Heart right ventricle (tissue), 16 donors: ENCODE results near the gene ZHX3. TPM values are rescaled to one million over a fixed set of nuclear protein-coding genes. Genes with fewer than 3 reads are reported as not detected.
"Not testable (repeated sequence)": the region's sequence is repeated elsewhere in the genome, so short reads cannot be mapped to it uniquely, and the experiment has no call there.

Source experiments
- ATAC-seq, 8 donors: fragments of 200-7000 bp; cut with Tn5 transposase; one replicate each; pipeline ENCODE4 v1.9.1; 2020; ENCODE audit warnings: mild to moderate bottlenecking in 8 of 8, moderate library complexity in 8 of 8, moderate number of reproducible peaks in 1 of 8
- DNase-seq, 2 donors: peaks; one replicate each; pipeline ENCODE4 v3.0.0-alpha.2; 2020
- H3K27ac ChIP-seq, 10 donors: fragments of 200-600 bp; sonication (generic) in 2 of 10; one replicate each; pipeline versions ENCODE4 v1.5.0 to v1.8.0; 2020 to 2022; ENCODE audit warnings: mild to moderate bottlenecking in 3 of 10
- H3K27me3 ChIP-seq, 7 donors: fragments of 200-600 bp; one replicate each; pipeline ENCODE4 v1.8.0; 2021 to 2022; ENCODE audit warnings: mild to moderate bottlenecking in 2 of 7
- H3K36me3 ChIP-seq, 9 donors: fragments of 200-600 bp; sonication (generic) in 1 of 9; one replicate each; pipeline versions ENCODE4 v1.5.0 to v1.8.0; 2020 to 2022; ENCODE audit warnings: mild to moderate bottlenecking in 2 of 9
- H3K4me1 ChIP-seq, 9 donors: fragments of 200-600 bp; sonication (generic) in 1 of 9; one replicate each; pipeline versions ENCODE4 v1.5.0 to v1.8.0; 2020 to 2022; ENCODE audit warnings: mild to moderate bottlenecking in 4 of 9
- H3K4me3 ChIP-seq, 10 donors: fragments of 200-600 bp; sonication (generic) in 2 of 10; one replicate each; pipeline versions ENCODE4 v1.5.0 to v1.8.0; 2020 to 2022; ENCODE audit warnings: mild to moderate bottlenecking in 7 of 10, moderate library complexity in 2 of 10
- H3K9me3 ChIP-seq, 11 donors: fragments of 200-600 bp in 10 of 11; sonication (generic) in 2 of 11; one replicate each; pipeline versions ENCODE4 v1.5.0 to v1.8.0; 2013 to 2022; ENCODE audit warnings: mild to moderate bottlenecking in 2 of 11, control low read depth in 1 of 11, moderate library complexity in 1 of 11
- WGBS, 2 donors: extraction: QIAGEN DNeasy Blood & Tissue Kit; methylation state at CpG; one replicate each; pipeline ENCODE4 v1.1.7; 2013; ENCODE audit warnings: inconsistent platforms in 1 of 2; 5-methylcytosine and 5-hydroxymethylcytosine counted together
- intact Hi-C, 10 donors: fragments of 100-400 bp; cut with DNase I; formaldehyde crosslinking; loops; one replicate each; pipeline versions ENCODE4 v1.11.1 to v1.14.2; 2022
- polyA plus RNA-seq, 2 donors: library from polyadenylated mRNA; stranded (reverse); fragments of 200-250 nt; gene quantifications; one replicate each; pipeline ENCODE4 v1.2.3, GENCODE V29; 2013
- total RNA-seq, 10 donors: library from RNA; stranded (reverse); fragmentation: NEBNext Ultra II Directional in 3 of 10; extraction: Animal tissue kit (Norgen Biotek cat#: 25700) in 3 of 10; gene quantifications; one replicate each; pipeline versions ENCODE4 v1.2.1 to v1.2.4, GENCODE V29; 2021 to 2023
- TF ChIP-seq, protein P1 (sequence below), 9 donors: fragments of 200-600 bp; sonication (generic) in 2 of 9; IDR thresholded peaks; one replicate each; pipeline versions ENCODE4 v1.5.0 to v1.8.0; 2021 to 2022; ENCODE audit warnings: antibody characterized with exemption in 9 of 9, mild to moderate bottlenecking in 5 of 9, moderate library complexity in 1 of 9
- donor health status: Arrhythmogenic right ventricular cardiomyopathy.
- donor health status: ischemic (EF 13 %, LVEDD 7.1; RV severe dilation, severe dysfunction).
- donor health status: healthy with polysubstance abuse.
- donor health status: DM: no; HTN: yes; CAD: no.
- donor health status: DM: no; HTN: no; CAD: no.
- donor health status: ischemic (EF 25% LVEDD 6.9; RV normal size, moderate dysfunction).
- donor health status: ischemic (EF 25% LVEDD 5.7; RV mildly dilated, moderate dysfunction).
- donor health status: healthy.
- donor health status: DM: yes; HTN: yes; CAD: no.
- donor health status: Ischemic cardiomyopathy.
- donor health status: ischemic (EF 35%, LVEDD 5.7; RV mildly dilated, moderate dysfunction).
- donor health status: nonischemic (EF 11% LVEDD 7.7; RV severe dilation, severe dysfunction).
- donor health status: DM: yes; HTN: yes; CAD: no.
- donor health status: PGD.
- donor health status: ischemic (EF 29% LVEDD 5.4; RV normal size, mild dysfunction).
- donor health status: nonischemic (EF 23%, LVEDD 6.1; RV moderate dilation, normal function).

Gene ZHX3
- total and polyA plus RNA-seq, 12 donors = 6.5 to 51.8 (median 30.4) TPM

DNA sequence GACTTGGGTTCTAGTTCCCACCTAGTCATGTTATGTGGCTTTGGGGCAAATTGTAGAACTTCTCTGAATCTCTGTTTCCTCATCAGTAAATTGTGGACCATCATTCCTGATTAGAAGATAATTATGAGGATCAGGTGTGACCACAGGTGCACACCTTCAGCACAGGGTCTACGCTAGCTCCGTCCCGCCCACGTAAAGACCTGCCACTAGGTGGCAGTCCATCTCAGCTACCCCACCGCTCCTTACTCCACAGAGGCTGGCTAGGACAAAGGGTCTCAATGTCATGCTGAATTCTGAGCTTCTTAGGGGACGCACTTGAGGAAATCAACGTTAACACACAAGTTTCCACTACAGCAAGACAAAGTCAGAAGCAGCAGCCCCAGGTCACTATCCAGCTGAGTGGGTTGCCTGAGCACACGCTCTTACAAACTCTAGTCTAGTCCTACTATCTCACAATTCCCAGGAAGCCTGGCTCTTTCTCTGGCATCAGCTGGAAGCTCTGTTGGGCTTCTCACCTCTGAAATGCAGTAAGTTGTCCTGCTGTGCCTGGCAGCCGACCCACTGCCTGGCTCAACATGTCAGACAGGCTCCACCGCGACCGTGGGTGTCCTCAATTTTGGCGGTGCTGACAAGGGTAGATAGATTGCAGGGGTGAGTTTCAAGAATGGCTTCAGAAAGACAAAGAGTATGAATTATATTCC lies 182.2 kb downstream of the ZHX3 start:
- TF ChIP-seq, protein P1, sequence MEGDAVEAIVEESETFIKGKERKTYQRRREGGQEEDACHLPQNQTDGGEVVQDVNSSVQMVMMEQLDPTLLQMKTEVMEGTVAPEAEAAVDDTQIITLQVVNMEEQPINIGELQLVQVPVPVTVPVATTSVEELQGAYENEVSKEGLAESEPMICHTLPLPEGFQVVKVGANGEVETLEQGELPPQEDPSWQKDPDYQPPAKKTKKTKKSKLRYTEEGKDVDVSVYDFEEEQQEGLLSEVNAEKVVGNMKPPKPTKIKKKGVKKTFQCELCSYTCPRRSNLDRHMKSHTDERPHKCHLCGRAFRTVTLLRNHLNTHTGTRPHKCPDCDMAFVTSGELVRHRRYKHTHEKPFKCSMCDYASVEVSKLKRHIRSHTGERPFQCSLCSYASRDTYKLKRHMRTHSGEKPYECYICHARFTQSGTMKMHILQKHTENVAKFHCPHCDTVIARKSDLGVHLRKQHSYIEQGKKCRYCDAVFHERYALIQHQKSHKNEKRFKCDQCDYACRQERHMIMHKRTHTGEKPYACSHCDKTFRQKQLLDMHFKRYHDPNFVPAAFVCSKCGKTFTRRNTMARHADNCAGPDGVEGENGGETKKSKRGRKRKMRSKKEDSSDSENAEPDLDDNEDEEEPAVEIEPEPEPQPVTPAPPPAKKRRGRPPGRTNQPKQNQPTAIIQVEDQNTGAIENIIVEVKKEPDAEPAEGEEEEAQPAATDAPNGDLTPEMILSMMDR (IDR thresholded peaks at IDR 0.05) = peak; percentile 59 to 83 (median 76)
- Histone ChIP-seq H3K4me1 (peaks cover 6 to 42% (median 33%) of the 10 kb centered on the region in 9 donors), H3K27me3 (peaks cover 0 to 9% (median 0%) of the 10 kb centered on the region in 7 donors), H3K27ac (peak overlapping the region in 5 of 10 donors; percentile 9 to 100 (median 37)), H3K36me3 (no peaks in the 10 kb centered on the region), H3K4me3 (no peak overlapping the region), H3K9me3 (no peaks in the 10 kb centered on the region)
- intact Hi-C loops = loop anchor here in 6 of 10 donors (1.0 to 10.0 kb wide), 10 partner anchors 37 to 279 kb away; partner anchors contain the start of gene LPIN3 (in 3 of the 6)
- peak in 1 of 2 donors; percentile 40 for DNase-seq
- ATAC-seq = peak in 1 of 8 donors; percentile 22
- WGBS, 2 donors = 47 to 53% methylated on average over 13 of the region's 13 CpGs

- no peak for ATAC-seq
- H3K27me3 ChIP-seq = peaks cover 0 to 9% (median 0%) of the 10 kb centered on the region in 7 donors
- no peak for DNase-seq
- H3K36me3 ChIP-seq = no peaks in the 10 kb centered on the region
- intact Hi-C loops = loop anchor here in 7 of 10 donors (1.0 to 10.0 kb wide), 10 partner anchors 38 to 280 kb away; partner anchors contain the start of gene LPIN3 (in 3 of the 7)
- no peak overlapping the region for H3K27ac ChIP-seq
- 90% methylated on average over 9 of the region's 9 CpGs for WGBS, 2 donors
- H3K4me1 ChIP-seq = peaks cover 4 to 34% (median 26%) of the 10 kb centered on the region in 9 donors
- TF ChIP-seq, protein P1 (IDR thresholded peaks at IDR 0.05) = no peak
- no peak overlapping the region for H3K4me3 ChIP-seq
- no peaks in the 10 kb centered on the region for H3K9me3 ChIP-seq
These were observed 183.0 kb downstream of the ZHX3 start for GRCh38 chr20:41134362-41135186.

DNA sequence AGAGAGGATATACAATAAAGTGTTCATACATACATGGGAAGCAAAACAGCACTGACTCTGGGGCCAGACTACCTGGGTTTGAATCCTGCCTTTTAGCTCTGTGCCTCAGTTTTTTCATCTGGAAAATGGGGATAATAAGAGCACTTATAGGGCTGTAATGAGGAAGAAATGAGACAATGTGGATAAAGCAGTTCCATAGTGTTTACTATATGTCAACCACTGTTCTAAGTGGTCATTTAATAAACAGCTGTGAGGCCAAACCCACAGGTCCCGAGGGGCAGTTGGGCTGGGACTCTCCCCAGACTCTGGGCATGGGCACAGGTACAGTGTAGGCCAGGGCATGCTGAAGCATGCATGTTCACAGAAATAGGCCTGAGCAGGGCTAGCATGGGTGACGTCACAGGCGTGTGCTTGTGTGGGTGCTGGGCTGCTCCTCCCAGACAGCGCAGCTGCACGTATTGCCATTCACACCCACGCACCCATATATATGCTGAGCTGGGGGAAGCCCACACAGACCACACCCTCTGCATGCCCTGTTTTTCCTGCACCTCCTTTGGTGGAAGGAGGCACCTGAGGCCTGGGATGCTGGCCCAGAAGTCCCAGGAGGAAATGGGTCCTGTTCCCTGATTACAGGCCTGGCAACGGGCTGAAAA lies 183.7 kb downstream of the ZHX3 start:
- no peak overlapping the region for H3K4me3 ChIP-seq
- DNase-seq = no peak
- peaks cover 0 to 9% (median 0%) of the 10 kb centered on the region in 7 donors for H3K27me3 ChIP-seq
- peaks cover 4 to 27% (median 18%) of the 10 kb centered on the region in 9 donors for H3K4me1 ChIP-seq
- 88 to 93% methylated on average over 7 of the region's 7 CpGs for whole genome bisulfite sequencing, 2 donors
- TF ChIP-seq, protein P1 (IDR thresholded peaks at IDR 0.05) = no peak
- H3K9me3 ChIP-seq = no peaks in the 10 kb centered on the region
- ATAC-seq = no peak
- no peaks in the 10 kb centered on the region for H3K36me3 ChIP-seq
- H3K27ac ChIP-seq = no peak overlapping the region
- intact Hi-C loops = loop anchor here in 6 of 10 donors (2.0 to 10.0 kb wide), 6 partner anchors 98 to 281 kb away; partner anchors contain the start of gene LPIN3 (in 2 of the 6)

GRCh38 chr20:41132388-41132775 lies 185.1 kb downstream of the ZHX3 start:
- H3K4me1 ChIP-seq = peaks cover 0 to 19% (median 16%) of the 10 kb centered on the region in 9 donors
- H3K27me3 ChIP-seq, H3K36me3 ChIP-seq, H3K27ac ChIP-seq, DNase-seq, H3K4me3 ChIP-seq, H3K9me3 ChIP-seq, ATAC-seq: not testable (repeated sequence)
- intact Hi-C loops = loop anchor here in 6 of 10 donors (5.0 to 10.0 kb wide), 5 partner anchors 100 to 282 kb away; partner anchors contain the start of gene LPIN3 (in 1 of the 6)
- WGBS, 2 donors = 90 to 91% methylated on average over 9 of the region's 9 CpGs
